ENCODE measurements around the gene CLCA2. TPM values are rescaled to one million over a fixed set of nuclear protein-coding genes. Genes with fewer than 3 reads are reported as not detected.

Gene CLCA2
- total and polyA plus RNA-seq, 2 of the 8 experiments (the other 6 are each of a cell fraction or from before 2014, with no cell fraction given) = not detected

GRCh38 chr1:86477682-86478081 is 53.7 kb downstream of the CLCA2 start:
- Histone ChIP-seq H4K5ac (ENCODE audit: insufficient read length, low read depth, low read length) (no peak overlapping the region), H3K4me3 (ENCODE audit: extremely low read depth in 1 of 4, insufficient read depth in 2 of 4, low read depth in 3 of 4, low read length in 4 of 4) (no peak overlapping the region), H3K4me1 (replicated peaks in 1 of 4; ENCODE audit: control insufficient read depth in 3 of 4, insufficient read depth in 4 of 4, low read length in 3 of 4) (0 out of 7 replicates have a peak, but pooled peaks cover 0 to 3% (median 0%) of the 10 kb centered on the region in 4 experiments), H2AFZ (ENCODE audit: low read length) (no peak overlapping the region), H2AK5ac (ENCODE audit: low read depth, low read length) (no peak overlapping the region), H4K20me1 (replicated peaks in 1 of 2; ENCODE audit: control insufficient read depth in 1 of 2, insufficient read depth in 2 of 2, low read length in 2 of 2) (no peaks in the 10 kb centered on the region), H2BK5ac (ENCODE audit: low read depth, low read length) (no peak overlapping the region), H4K8ac (ENCODE audit: extremely low read depth, insufficient read depth, low read length) (no peak overlapping the region), H3K23me2 (ENCODE audit: low read depth, low read length) (no peaks in the 10 kb centered on the region), H2BK120ac (replicated peaks; ENCODE audit: low read depth, low read length) (no peak overlapping the region), H3K9me3 (ENCODE audit: insufficient read depth in 2 of 2, low read depth in 1 of 2, low read length in 1 of 2) (no peaks in the 10 kb centered on the region), H2BK15ac (ENCODE audit: low read length) (no peak overlapping the region), H3K27me3 (replicated peaks in 1 of 4; ENCODE audit: control insufficient read depth in 3 of 4, extremely low read depth in 1 of 4, insufficient read depth in 3 of 4, low read length in 3 of 4) (no peaks in the 10 kb centered on the region), H3K79me1 (ENCODE audit: low read depth, low read length) (no peaks in the 10 kb centered on the region), H3K14ac (ENCODE audit: insufficient read length) (no peak overlapping the region), H3K4ac (replicated peaks; ENCODE audit: insufficient read length, low read depth, low read length) (no peak overlapping the region), H2BK20ac (ENCODE audit: low read length) (no peak overlapping the region), H3K18ac (ENCODE audit: extremely low read depth, low read length) (no peak overlapping the region), H3K27ac (ENCODE audit: low read depth, low read length) (no peak overlapping the region), H3K9ac (replicated peaks in 1 of 4; ENCODE audit: extremely low read depth in 1 of 4, low read depth in 3 of 4, low read length in 3 of 4) (no peak overlapping the region), H3K36me3 (ENCODE audit: control insufficient read depth in 2 of 4, insufficient read depth in 4 of 4, low read length in 3 of 4) (no peaks in the 10 kb centered on the region), H2BK12ac (ENCODE audit: low read depth, low read length) (no peak overlapping the region), H4K91ac (replicated peaks; ENCODE audit: insufficient read length, low read length) (no peak overlapping the region), H3K79me2 (ENCODE audit: control insufficient read depth in 1 of 2, insufficient read depth in 2 of 2, low read length in 2 of 2) (no peaks in the 10 kb centered on the region), H3K56ac (replicated peaks; ENCODE audit: insufficient read length, low read depth, low read length) (no peak overlapping the region), H3K4me2 (ENCODE audit: insufficient read depth in 1 of 2, low read depth in 2 of 2, low read length in 2 of 2) (no peak overlapping the region), H3K23ac (ENCODE audit: insufficient read length) (no peak overlapping the region)
- no peak for TF ChIP-seq KDM1A (IDR thresholded peaks at IDR 0.05; ENCODE audit: borderline replicate concordance, low read length)
- no peak for TF ChIP-seq TAF7 (optimal IDR thresholded peaks at IDR 0.05; ENCODE audit: borderline replicate concordance, low read depth, low read length)
- TF ChIP-seq PHF8 (conservative IDR thresholded peaks at IDR 0.05; ENCODE audit: low read depth, low read length) = no peak
- no peak for TF ChIP-seq E2F6 (IDR thresholded peaks at IDR 0.05)
- TF ChIP-seq RFX5 (IDR thresholded peaks at IDR 0.05; ENCODE audit: borderline replicate concordance, low read depth, low read length) = no peak
- TF ChIP-seq BRCA1 (IDR thresholded peaks at IDR 0.05; ENCODE audit: low read depth, low read length) = no peak
- TF ChIP-seq CHD1 (IDR thresholded peaks at IDR 0.05; ENCODE audit: low read depth, low read length) = no peak
- no peak for TF ChIP-seq NRF1 (IDR thresholded peaks at IDR 0.05; ENCODE audit: low read depth, low read length)
- ChIA-PET POLR2A (ENCODE audit: partially characterized antibody) (no interaction called here), CTCF (ENCODE audit: partially characterized antibody) (interaction anchor here (6.1 kb wide), 1 partner anchor 10 kb away, joined by 49 read pairs; no protein-coding TSS in a partner anchor)
- no peak for DNase-seq (ENCODE audit: low read depth in 1 of 2, low spot score in 2 of 2)
- FAIRE-seq = no peak
- 92% methylated on average over 4 of the region's 4 CpGs; no CpG with 5 or more reads in 1 of the 2 experiments for WGBS, 2 experiments (ENCODE audit: extremely low coverage in 1 of 2, insufficient coverage in 1 of 2, insufficient read length in 1 of 2, insufficient replicate concordance in 2 of 2, low coverage in 1 of 2, low lambda C conversion rate in 2 of 2, missing lambda C conversion rate in 1 of 2)

Measured in H1 (cell line).